ENCODE results near the gene NFAM1. TPM values are rescaled to one million over a fixed set of nuclear protein-coding genes. Genes with fewer than 3 reads are reported as not detected.
A peak's percentile ranks its signal among the peaks of the same experiment; 100 is the strongest.

NFAM1 gene
- total and polyA plus RNA-seq, 8 donors, result 0.15 to 18.1 (median 0.83) TPM

DNA sequence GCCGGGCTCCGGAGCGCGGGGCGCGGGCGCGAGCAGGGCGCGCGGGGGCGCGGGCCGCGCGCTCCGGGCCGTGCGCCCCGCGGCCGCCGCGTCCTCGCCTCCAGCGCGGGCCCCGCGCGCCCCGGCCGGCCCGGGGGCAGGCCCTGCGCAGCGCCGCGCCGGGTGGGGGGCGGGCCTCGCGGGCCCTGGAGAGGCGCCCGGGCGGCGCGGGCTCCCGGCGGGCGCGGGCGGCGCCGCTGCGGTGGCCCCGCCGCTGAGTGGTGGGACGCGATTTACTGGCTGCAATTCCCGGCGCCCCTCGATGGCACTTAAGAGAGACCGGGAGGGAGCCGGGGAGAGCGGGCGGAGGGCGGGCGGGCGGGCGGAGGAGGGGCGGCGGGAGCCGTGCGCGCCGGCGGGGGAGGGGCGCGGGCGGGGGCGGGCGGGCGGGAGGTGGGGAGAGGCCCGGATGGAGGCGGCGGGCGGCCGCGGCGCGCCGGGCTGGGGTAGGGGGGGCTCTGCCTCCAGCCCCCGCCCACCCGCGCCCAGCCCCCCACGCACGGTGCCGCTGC lies 88.6 kb downstream of the NFAM1 start:
- DNase-seq, result peak in 1 of 2 donors; percentile 72
- TF ChIP-seq POLR2A (IDR thresholded peaks at IDR 0.05) (no peak), POLR2AphosphoS5 (IDR thresholded peaks at IDR 0.05) (no peak), EP300 (IDR thresholded peaks at IDR 0.05) (no peak)
- TF ChIP-seq, protein P1, sequence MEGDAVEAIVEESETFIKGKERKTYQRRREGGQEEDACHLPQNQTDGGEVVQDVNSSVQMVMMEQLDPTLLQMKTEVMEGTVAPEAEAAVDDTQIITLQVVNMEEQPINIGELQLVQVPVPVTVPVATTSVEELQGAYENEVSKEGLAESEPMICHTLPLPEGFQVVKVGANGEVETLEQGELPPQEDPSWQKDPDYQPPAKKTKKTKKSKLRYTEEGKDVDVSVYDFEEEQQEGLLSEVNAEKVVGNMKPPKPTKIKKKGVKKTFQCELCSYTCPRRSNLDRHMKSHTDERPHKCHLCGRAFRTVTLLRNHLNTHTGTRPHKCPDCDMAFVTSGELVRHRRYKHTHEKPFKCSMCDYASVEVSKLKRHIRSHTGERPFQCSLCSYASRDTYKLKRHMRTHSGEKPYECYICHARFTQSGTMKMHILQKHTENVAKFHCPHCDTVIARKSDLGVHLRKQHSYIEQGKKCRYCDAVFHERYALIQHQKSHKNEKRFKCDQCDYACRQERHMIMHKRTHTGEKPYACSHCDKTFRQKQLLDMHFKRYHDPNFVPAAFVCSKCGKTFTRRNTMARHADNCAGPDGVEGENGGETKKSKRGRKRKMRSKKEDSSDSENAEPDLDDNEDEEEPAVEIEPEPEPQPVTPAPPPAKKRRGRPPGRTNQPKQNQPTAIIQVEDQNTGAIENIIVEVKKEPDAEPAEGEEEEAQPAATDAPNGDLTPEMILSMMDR (IDR thresholded peaks at IDR 0.05), result no peak
- peak overlapping the region in 4 of 5 donors; percentile 69 to 78 (median 74) for H3K27ac ChIP-seq
- peaks cover 8 to 39% (median 25%) of the 10 kb centered on the region in 4 donors for H3K4me1 ChIP-seq
- H3K36me3 ChIP-seq, result no peaks in the 10 kb centered on the region
- 0 to 2% (median 1%) methylated on average over 1 to 80 of the region's 97 CpGs; no CpG with 5 or more reads in 1 of the 5 donors for whole genome bisulfite sequencing, 5 donors
- H3K27me3 ChIP-seq, result peaks cover 0 to 39% (median 0%) of the 10 kb centered on the region in 3 donors
- peak overlapping the region; percentile 49 to 52 (median 50) for H3K4me3 ChIP-seq
- intact Hi-C loops (cut with DNase I; ENCODE audit: low total_unique reads), result no loop called here
- H3K9me3 ChIP-seq, result no peaks in the 10 kb centered on the region

DNA sequence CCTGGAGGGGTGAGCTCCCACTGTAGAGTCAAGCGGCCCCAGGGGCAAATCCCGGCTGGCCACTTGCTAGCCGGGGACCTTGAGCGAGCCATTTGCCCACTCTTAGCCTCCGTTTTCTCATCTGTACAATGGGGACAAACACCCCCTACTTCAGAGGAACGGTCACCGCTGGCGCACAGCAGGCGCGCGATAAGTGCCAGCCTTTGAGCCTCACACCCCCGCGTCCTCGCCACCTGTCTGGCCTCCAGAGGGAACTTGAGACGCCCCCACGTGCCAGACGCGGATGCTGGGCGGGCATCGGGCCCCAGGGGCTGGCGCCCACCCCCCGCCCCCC lies 89.1 kb downstream of the NFAM1 start:
- whole genome bisulfite sequencing, 5 donors, result 20 to 74% (median 22%) methylated on average over 6 to 22 of the region's 22 CpGs
- H3K4me3 ChIP-seq, result peak overlapping the region; percentile 49 to 52 (median 50)
- intact Hi-C loops (cut with DNase I; ENCODE audit: low total_unique reads), result no loop called here
- peak in 1 of 2 donors; percentile 62 for DNase-seq
- H3K27ac ChIP-seq, result peak overlapping the region in 1 of 5 donors; percentile 74
- peaks cover 0 to 39% (median 0%) of the 10 kb centered on the region in 3 donors for H3K27me3 ChIP-seq
- no peaks in the 10 kb centered on the region for H3K9me3 ChIP-seq
- peaks cover 8 to 39% (median 25%) of the 10 kb centered on the region in 4 donors for H3K4me1 ChIP-seq
- TF ChIP-seq POLR2A (IDR thresholded peaks at IDR 0.05) (no peak), POLR2AphosphoS5 (IDR thresholded peaks at IDR 0.05) (no peak), EP300 (IDR thresholded peaks at IDR 0.05) (no peak)
- TF ChIP-seq, protein P1 (IDR thresholded peaks at IDR 0.05), result no peak
- no peaks in the 10 kb centered on the region for H3K36me3 ChIP-seq

DNA sequence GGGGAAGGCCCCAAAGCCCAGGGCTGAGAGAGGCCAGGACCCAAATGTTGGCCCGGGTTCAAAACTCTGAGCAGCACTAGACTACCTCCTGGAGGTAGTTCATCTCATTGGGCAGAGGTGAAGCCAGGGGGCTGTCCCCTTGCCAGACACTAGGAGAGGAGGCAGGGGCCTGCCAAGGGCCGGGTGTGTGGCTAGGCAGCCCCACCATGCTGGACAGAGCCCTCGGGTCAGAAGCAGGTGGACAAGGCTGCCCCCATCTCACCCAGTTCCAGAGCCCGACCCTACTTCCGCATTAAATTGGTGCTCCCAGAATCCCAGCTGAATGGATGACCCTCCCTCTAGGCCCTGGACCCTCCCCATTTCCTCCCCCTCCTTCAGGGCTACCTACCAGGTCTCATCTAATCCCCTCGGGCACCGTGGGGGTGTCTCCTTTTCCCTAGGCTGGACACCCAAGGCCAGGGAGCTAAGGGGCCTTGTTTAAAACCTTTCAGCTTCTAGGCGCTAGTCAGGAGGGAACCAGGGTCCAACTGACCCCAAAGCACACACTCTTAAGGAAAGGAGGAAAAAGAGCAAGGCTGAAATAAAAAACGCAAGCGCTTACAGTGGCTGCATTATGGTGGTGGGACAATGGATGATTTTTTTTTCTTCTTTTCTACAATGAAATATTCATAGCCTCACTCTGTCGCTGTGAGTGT lies 89.6 kb downstream of the NFAM1 start:
- Histone ChIP-seq H3K27ac (peak overlapping the region in 1 of 5 donors; percentile 5), H3K4me1 (peaks cover 8 to 39% (median 25%) of the 10 kb centered on the region in 4 donors), H3K27me3 (peaks cover 0 to 39% (median 0%) of the 10 kb centered on the region in 3 donors), H3K9me3 (no peaks in the 10 kb centered on the region), H3K36me3 (no peaks in the 10 kb centered on the region), H3K4me3 (peak overlapping the region; percentile 49 to 52 (median 50))
- no peak for DNase-seq
- intact Hi-C loops (cut with DNase I; ENCODE audit: low total_unique reads), result no loop called here
- WGBS, 5 donors, result 84 to 92% (median 86%) methylated on average over 9 to 11 of the region's 11 CpGs
- no peak for TF ChIP-seq POLR2AphosphoS5 (IDR thresholded peaks at IDR 0.05)

DNA sequence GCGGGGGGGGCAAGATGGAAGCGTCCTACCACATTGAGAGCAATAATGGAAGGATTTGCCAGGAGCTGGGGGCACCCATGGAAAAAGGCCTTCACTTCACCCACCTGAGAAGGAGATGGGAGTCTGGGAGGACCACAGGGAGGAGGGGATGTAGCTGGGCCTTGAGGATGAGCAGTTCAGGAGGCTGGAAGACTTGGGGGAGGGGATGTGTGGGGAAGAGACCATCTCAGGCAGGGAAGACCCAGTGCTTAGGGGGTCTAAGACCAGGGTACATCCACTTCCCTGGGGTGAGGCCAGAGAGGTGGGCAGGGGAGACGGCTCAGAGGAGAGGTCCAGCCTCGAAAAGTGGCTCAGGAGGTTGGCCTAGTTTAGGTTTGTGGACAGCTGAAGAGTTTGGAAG lies 90.4 kb downstream of the NFAM1 start:
- Histone ChIP-seq H3K4me1 (peaks cover 8 to 39% (median 25%) of the 10 kb centered on the region in 4 donors), H3K4me3 (no peak overlapping the region), H3K36me3 (no peaks in the 10 kb centered on the region), H3K27ac (no peak overlapping the region), H3K9me3 (no peaks in the 10 kb centered on the region), H3K27me3 (peaks cover 0 to 39% (median 0%) of the 10 kb centered on the region in 3 donors)
- WGBS, 5 donors, result 90 to 98% (median 94%) methylated on average over 3 to 4 of the region's 4 CpGs
- TF ChIP-seq, protein P1 (IDR thresholded peaks at IDR 0.05), result no peak
- no peak for TF ChIP-seq EP300 (IDR thresholded peaks at IDR 0.05)
- TF ChIP-seq POLR2A (IDR thresholded peaks at IDR 0.05), result no peak
- no peak for TF ChIP-seq POLR2AphosphoS5 (IDR thresholded peaks at IDR 0.05)
- intact Hi-C loops (cut with DNase I; ENCODE audit: low total_unique reads), result no loop called here
- no peak for DNase-seq
